ENCODE data around the gene ZNF497.

Gene ZNF497

GRCh38 chr19:58367698-58368454 is 5.3 kb upstream of the ZNF497 start:
- no peak for DNase-seq (ENCODE audit: low spot score)

DNA sequence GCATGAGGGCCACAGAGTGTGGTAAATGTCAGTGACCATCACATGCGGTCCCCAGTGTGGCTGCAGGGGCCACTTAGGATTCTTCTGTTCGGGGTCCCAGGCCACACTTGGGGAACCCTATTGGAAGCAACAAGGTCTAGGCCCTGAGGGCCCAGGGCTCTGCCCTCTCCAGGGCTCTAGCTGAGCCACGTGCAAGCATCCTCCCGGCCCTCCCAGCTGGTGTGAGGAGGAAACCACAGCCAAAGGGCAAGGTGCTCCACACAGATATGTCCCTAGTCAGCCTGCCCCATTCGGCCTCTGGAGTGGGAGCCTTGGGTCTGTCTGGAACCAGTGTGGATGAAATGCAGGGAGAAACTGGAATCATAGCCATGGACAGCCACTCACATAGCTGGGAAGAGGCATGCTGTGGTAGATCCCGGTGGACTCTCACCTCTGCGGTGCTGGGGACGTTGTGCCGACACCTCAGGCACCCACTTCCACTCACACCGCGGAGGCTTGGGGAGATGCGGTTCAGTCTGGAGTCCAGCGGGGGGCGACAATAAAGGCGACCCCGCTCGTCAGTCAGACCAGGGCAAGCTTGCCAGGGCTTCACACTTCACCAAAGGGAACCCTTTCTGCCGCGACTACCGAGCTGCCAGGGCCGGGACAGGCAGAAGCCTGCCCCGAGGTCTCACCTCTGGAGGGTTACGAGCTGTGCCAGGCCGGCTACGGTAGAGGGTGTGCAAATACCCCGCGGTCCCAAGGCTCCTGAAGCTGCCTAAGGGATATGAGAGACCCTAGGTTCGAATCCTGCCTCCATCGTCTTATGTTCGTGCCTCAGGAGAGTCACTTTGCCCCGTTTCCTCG is 4.3 kb upstream of the ZNF497 start:
- DNase-seq (ENCODE audit: low spot score), result no peak

DNA sequence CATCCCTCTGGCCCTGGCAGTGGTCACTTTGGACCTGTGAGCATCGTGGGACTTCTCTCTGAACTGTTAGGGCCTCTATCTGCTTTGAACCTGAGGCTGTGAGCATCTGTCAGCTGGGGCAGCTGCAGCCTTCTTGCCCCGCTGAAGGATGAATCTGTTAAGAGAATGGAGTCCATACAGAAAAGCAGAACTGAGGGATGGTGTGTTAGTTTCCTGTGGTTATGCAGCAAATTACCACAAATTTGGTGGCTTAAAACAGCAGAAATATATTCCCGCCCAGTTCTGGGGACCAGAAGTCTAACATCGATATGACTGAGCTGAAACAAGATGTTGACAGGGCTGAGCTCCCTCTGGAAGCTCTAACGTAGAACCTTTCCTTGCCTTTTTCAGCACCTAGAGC is 1.6 kb upstream of the ZNF497 start:
- peak; percentile 71 for DNase-seq (ENCODE audit: low spot score)

DNA sequence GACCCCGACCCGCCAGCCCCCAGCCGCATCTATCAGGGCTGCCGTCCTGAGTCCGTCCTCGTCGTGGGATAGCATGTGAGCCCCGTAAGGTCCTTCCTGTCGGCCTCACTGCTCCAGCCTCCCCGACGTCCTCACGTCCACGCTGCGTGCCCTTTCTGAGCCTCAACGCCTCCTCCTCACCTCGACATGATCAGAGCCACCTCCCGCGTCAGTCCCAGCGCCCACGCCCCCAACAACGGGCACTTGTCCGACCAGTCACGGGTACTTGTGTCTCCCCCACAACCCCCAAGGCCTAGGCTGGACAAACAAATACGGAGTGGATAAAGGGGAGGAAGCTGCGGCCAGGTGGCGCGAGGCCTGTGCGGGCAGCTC is 665 bp downstream of the ZNF497 start:
- no peak for DNase-seq (ENCODE audit: low spot score)

GRCh38 chr19:58357481-58358145 is 4.9 kb downstream of the ZNF497 start:
- DNase-seq (ENCODE audit: low spot score), result no peak

GRCh38 chr19:58356766-58357480 is 5.6 kb downstream of the ZNF497 start:
- no peak for DNase-seq (ENCODE audit: low spot score)

- DNase-seq (ENCODE audit: low spot score), result no peak
These were observed 6.4 kb downstream of the ZNF497 start for GRCh38 chr19:58355908-58356765.

DNA sequence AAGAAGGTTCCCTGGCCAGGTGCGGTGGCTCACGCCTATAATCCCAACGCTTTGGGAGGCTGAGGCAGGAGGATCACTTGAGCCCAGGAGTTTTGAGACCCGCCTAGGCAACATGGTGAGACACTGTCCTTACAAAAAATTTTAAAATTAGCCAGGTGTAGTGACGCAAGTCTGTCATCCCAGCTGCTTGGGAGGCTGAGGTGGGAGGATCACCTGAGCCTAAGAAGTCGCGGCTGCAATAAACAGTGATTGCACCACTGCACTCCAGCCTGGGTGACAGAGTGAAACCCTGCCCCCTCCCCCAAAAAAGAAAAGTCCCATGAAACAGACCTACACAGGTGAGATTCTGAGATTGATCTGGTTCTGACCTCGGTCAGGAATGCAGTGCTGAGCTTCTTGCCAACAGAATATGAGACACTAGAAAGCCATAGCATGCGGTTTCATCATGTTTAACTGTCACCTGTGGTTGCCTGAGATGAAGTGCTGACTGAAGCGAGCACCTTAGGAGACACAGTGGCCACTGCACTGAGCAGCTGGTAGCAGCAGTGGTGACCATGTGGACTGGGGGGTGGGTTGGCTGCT is 7.2 kb downstream of the ZNF497 start:
- DNase-seq (ENCODE audit: low spot score), result no peak

DNA sequence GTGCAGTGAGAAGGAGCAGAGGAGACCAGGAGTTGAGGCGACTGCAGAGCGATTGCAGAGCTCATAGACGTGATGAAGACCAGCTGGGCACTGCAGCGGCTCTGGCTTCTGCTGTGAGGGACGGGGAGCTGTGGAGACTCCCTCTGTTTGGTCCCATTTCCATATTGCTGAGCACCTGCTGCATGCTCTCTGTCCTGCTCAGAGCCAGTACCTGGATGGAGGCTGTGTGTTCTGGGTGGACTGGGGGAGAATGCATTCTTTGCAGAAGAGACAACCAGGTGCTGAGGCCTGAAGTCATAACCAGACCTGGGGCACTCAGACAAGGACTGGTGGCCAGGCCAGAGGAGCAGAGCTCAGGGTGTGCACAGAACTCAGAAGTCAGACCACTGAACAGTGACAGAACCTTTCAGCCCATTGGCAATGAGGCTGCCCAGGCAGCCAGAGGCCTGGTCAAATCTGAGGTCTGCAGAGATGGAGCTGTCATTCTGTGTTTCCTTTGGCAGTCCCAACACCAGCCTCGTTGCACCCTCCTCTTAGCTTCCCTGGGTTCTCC is 8.0 kb downstream of the ZNF497 start:
- no peak for DNase-seq (ENCODE audit: low spot score)

DNA sequence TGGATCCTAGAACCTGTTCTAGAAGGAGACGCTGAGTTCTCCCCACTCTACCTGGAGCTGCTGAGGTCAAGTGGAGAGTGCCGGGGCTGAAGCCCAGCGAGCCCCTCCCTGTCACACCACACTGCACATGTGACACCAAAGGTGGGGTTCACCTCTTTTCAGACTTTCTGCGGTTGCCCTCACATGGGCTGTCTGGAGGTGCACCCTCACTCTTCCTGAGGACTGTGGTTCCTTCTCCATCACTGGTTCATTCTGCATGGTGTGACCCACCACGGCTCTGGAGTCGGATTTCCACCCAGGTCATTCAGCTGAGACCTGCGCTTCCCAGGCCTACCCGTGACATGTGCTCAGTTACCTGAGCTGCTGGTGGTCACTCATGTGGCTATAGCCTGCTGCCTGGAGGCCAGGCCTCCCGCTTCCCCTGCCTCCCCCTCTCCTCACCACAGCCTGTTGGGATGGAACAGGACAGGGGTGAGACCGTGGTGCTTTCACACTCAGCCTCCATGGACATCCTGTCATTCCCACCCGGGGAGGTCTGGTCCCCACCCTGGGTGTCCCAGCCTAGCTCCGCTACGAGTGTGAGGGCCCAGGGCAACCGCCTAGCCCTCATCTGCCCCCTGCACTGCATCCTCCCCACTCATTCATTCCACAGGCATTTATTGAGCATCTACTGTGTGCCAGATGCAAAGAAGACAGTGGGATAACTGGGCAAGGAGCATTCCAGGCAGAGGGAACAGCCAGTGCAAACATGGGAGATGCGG is 8.7 kb downstream of the ZNF497 start:
- no peak for DNase-seq (ENCODE audit: low spot score)

DNA sequence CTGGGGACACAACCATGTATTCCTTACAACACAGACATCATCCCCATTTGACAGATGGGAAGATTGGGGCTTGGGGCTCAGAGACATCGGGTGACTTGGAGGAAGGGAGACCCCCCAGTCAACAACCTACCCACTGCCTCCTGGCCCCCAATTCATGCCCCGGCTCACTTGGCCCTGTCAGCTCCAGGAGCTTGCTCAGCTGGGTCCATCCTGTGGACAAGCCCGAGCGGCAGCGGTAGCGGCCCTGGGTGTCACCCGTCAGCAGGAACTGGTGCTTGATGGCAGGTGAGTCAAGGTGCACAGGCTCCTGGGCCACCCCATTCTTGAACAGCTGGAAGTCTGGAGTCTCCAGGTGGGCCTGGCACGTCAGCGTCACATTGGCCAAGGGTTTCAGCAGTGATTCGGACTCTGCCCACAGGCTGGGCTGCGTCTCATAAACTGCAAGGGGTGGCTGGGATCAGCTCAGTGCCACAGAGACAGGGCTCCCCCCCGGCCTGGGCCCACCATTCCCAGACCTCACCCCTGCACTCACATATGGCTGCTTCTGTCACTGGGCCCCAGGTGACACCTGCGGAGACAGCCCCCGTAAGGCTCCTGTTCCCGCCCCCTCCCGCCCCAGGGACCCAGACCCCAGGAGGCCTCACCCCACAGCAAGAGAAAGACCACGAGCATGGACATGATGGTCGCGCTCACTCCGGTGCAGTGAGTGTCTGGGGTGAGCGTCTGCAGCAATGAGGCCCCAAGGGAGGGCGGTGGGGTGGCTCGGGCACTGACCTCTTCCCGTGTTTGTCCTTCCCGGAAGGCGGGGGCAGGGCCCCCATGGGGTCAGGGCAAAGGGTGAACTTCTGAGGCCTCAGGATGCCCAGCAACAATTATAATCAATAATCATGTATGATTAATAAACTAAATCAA is 9.5 kb downstream of the ZNF497 start, which contains the start of gene A1BG:
Gene A1BG (minus strand): TSS at position 733 of the 912 bp plus-strand sequence. CDS start 55 bp downstream, at position 678.
- DNase-seq (ENCODE audit: low spot score), result no peak

DNA sequence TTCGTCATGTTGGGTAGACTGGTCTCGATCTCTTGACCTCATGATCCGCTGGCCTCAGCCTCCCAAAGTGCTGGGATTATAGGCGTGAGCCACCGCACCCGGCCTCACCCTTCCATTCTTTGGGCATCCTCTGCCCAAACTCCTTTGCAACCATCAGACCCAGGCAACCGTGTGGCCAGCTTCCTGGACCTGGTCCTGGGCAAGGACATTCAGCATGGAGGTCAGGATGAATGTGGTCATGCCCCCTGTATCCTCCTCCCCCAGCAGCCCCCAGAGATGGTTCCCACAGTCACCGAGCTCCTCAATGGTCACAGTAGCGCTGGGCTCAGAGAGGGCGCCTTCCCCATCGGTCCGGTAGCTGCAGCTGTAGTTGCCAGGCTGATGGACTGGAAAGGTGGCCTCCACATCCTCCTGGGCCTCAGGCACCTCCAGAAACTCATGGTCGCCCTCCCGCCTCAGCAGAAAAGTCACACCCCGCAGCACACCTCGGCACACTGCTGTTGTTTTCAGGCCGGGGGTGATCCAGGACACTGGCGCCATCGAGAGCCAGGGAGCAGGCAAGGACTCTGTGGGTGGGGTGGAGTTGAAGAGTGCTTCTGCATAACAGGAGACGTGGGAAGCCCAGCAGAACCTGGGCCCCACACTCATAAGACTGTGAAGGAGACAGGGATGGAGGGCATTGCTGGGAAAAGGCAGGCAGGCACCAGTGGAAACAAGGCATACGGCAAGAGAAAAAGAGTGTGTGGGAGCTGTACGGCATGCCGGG is 10.4 kb downstream of the ZNF497 start:
- no peak for DNase-seq (ENCODE audit: low spot score)

DNA sequence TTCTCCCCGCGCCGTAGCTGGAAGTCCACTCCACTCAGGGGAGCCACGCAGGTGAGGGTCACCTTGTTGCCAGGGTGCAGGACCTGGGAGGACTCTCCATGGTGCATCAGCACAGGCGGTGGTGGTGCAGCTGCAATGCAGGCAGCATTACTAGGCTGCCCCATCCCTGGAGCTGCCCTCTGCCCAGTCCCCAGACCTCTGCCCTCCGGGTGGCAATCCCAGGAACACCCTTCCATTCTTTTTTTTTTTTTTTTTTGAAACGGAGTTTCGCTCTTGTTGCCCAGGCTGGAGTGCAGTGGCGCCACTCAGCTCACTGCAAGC is 11.0 kb downstream of the ZNF497 start:
- no peak for DNase-seq (ENCODE audit: low spot score)

DNA sequence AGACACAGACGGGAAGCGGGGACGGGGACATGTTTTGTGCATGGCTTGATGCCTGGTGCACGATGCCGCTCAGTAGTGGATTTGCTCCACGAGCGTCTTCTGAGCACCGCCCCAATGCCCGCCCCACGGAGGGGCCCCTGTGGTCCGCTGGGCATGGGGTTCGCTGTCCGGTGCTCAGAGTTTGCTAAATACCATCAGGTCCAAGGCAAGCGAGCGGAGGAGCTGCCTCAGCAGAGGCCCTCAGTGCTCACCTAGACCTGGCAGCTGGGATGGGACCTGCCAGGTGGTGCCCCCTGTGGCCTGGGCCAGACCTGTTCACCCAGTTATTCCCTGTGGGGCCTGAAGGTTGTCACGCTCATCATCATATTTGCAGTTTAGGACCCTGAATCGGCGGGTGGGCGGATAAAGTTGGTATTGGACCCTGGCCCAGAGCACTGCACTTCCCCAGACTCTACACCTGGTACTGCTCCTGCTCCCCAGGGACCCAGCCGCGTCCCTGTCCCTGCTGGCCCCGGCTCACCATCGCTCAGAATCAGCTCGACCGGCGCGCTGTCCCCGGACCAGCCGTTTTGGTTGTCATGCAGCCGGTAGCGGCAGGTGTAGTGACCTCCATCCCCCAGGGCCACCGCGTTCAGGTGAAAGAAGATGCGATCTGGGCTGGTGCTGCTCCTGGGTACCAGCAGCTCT is 11.5 kb downstream of the ZNF497 start:
- DNase-seq (ENCODE audit: low spot score), result no peak

DNA sequence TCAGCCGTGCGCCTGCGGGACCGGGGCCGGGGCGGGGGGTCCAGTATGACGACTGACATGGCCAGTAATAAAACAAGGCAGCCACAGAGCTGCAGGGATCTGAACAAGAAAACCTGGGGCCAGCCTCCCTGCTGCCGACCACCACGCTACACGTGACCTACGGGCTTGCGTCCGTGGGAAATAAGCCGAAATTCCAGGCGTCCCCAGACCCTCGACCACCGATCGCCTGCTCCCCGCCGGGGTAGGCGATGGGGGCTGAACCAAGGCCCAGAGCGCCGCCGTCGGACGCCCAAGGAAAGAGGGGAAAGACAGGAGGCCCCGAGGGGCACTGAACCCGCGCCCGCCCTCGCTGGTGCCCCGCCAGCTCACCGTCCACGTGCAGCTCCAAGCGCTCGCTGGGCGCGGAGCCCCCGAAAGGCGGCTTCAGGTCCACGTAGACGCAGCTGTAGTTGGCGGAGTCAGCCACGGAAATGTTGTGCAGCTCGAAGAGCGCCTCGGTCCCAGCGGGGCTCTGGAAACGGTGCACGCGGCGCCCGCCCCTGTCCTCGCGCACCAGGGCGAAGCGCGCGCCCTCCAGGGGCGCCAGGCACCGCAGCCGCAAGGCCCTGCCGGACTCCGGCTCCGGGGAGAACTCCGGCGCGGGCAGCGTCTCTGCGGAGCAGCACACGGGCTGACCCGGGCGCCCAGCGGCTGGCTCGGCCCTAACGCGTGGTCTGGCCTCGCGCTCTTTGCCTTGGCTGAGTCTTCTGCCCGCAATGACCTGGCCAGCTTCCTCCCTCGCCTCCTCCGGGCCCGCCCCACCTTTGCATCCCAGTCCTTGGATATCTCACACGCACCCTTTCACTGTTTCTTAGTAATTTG is 12.3 kb downstream of the ZNF497 start:
- DNase-seq (ENCODE audit: low spot score), result no peak

DNA sequence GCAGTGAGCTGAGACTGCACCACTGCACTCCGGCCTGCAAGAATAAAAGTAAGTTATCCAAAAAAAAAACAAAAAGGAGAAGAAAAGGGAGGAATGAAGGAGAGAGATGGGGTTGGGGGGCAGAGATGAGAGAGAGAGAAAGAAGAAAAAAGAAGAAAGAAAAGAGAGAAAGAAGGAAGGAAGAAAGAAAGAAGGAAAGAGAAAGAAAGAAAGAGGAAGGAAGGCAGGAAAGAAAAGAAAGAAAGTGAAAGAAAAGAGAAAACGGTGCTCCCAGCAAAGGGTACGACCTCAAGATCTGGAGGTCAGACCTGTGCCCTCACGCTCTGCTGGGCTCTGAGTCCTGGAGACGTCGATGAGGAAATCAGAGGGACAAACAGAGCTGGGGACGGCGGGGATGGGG is 13.0 kb downstream of the ZNF497 start:
- DNase-seq (ENCODE audit: low spot score), result no peak
